Body of pancreas (tissue), 4 donors: Measurements from ENCODE around the gene TTC9B. TPM values are rescaled to one million over a fixed set of nuclear protein-coding genes. Genes with fewer than 3 reads are reported as not detected.

ENCODE experiments used
- ATAC-seq: fragments of 150-250 bp; one replicate; pipeline ENCODE4 v1.9.1; 2016
- DNase-seq, 4 donors: peaks; one replicate each; pipeline ENCODE4 v3.0.0-alpha.2; 2019
- H3K27ac ChIP-seq, 4 donors: fragments of 200-600 bp; sonication (generic); 1 replicate in 3 of 4; 2 replicates in 1 of 4; pipeline versions ENCODE4 v1.5.1 to v1.6.1; 2016 to 2019; ENCODE audit warnings: mild to moderate bottlenecking in 1 of 4, mixed read lengths in 1 of 4, moderate library complexity in 1 of 4
- H3K27me3 ChIP-seq, 2 donors: fragments of 200-600 bp; sonication (generic); one replicate each; pipeline ENCODE4 v1.6.0; 2016; ENCODE audit warnings: mild to moderate bottlenecking in 1 of 2
- H3K36me3 ChIP-seq, 2 donors: fragments of 200-600 bp; sonication (generic); replicated peaks in 1 of 2; 2 replicates each; pipeline ENCODE4 v1.5.1; 2016; ENCODE audit warnings: low read depth in 2 of 2; ENCODE audit not compliant: insufficient read depth in 1 of 2
- H3K4me1 ChIP-seq: fragments of 200-600 bp; sonication (generic); one replicate; pipeline ENCODE4 v1.6.0; 2016
- H3K4me3 ChIP-seq, 2 donors: fragments of 200-600 bp; sonication (generic); 1 replicate in 1 of 2; 2 replicates in 1 of 2; pipeline ENCODE4 v1.5.1; 2016 to 2019
- H3K9me3 ChIP-seq, 3 donors: fragments of 200-600 bp; sonication (generic); 1 replicate in 2 of 3; 2 replicates in 1 of 3; pipeline ENCODE4 v1.5.1; 2016
- CTCF ChIP-seq, 7 experiments: fragments of 450-650 bp in 4 of 7; fragments of 200-600 bp in 3 of 7; sonication (generic) in 3 of 7; IDR thresholded peaks; one replicate each; pipeline ENCODE4 v1.5.1; 2016 to 2019; ENCODE audit warnings: antibody characterized with exemption in 7 of 7
- POLR2A ChIP-seq, 3 donors: fragments of 450-650 bp; IDR thresholded peaks; one replicate each; pipeline ENCODE4 v1.6.1; 2016; ENCODE audit warnings: antibody characterized with exemption in 3 of 3, mild to moderate bottlenecking in 2 of 3
- WGBS, 2 donors: methylation state at CpG; one replicate each; pipeline ENCODE4 v1.1.5; 2017; 5-methylcytosine and 5-hydroxymethylcytosine counted together
- intact Hi-C: fragments of 100-400 bp; cut with DNase I; formaldehyde crosslinking; loops from one replicate; pipeline ENCODE4 v1.15.1; 2023
- total RNA-seq, 2 donors: library from RNA; depleted of rRNA; stranded (reverse); fragments of >200 nt; gene quantifications; one replicate each; pipeline ENCODE4 v1.1.0, GENCODE V29; 2016

TTC9B gene
- total RNA-seq, 2 donors from 2014 or later = not detected

- H3K9me3 ChIP-seq = no peaks in the 10 kb centered on the region
- 82 to 84% methylated on average over 5 of the region's 5 CpGs for WGBS, 2 donors
- H3K27ac ChIP-seq = no peak overlapping the region
- H3K4me1 ChIP-seq = peaks cover 25% of the 10 kb centered on the region
- no peaks in the 10 kb centered on the region for H3K36me3 ChIP-seq
- no peak for DNase-seq
- TF ChIP-seq POLR2A (IDR thresholded peaks at IDR 0.05) = no peak
- no peak for TF ChIP-seq CTCF (IDR thresholded peaks at IDR 0.05)
- H3K27me3 ChIP-seq = no peaks in the 10 kb centered on the region
- intact Hi-C loops = no loop called here
- no peak for ATAC-seq
- H3K4me3 ChIP-seq = no peak overlapping the region
Measured at GRCh38 chr19:40192758-40193586, 25.2 kb downstream of the TTC9B start.

- Histone ChIP-seq H3K27ac (no peak overlapping the region), H3K36me3 (no peaks in the 10 kb centered on the region), H3K4me1 (peaks cover 25% of the 10 kb centered on the region), H3K27me3 (no peaks in the 10 kb centered on the region), H3K9me3 (no peaks in the 10 kb centered on the region), H3K4me3 (peak overlapping the region; percentile 19 to 81)
- DNase-seq (peak; percentile 12 to 36 (median 28)), ATAC-seq (peak; percentile 19)
- TF ChIP-seq POLR2A (IDR thresholded peaks at IDR 0.05) = no peak
- TF ChIP-seq CTCF (IDR thresholded peaks at IDR 0.05) = no peak
- intact Hi-C loops = no loop called here
- 14 to 21% methylated on average over 15 to 42 of the region's 62 CpGs for WGBS, 2 donors
Measured at GRCh38 chr19:40191836-40192646, 26.1 kb downstream of the TTC9B start.

- no peaks in the 10 kb centered on the region for H3K27me3 ChIP-seq
- ATAC-seq (peak; percentile 93), DNase-seq (peak; percentile 68 to 75 (median 72))
- peak within 1 kb of the TSS; percentile 71 to 97 (median 88) for H3K27ac ChIP-seq
- intact Hi-C loops = no loop called here
- H3K4me3 ChIP-seq = peak within 1 kb of the TSS; percentile 81 to 95
- TF ChIP-seq POLR2A (IDR thresholded peaks at IDR 0.05) = peak in 2 of 3 donors; percentile 42 to 43
- TF ChIP-seq CTCF (IDR thresholded peaks at IDR 0.05) = no peak
- no peaks in the 10 kb centered on the region for H3K36me3 ChIP-seq
- no peaks in the 10 kb centered on the region for H3K9me3 ChIP-seq
- peaks cover 25% of the 10 kb centered on the region for H3K4me1 ChIP-seq
- 0% methylated on average over 7 to 99 of the region's 116 CpGs for WGBS, 2 donors
Measured at GRCh38 chr19:40190891-40191835, 27.0 kb downstream of the TTC9B start, which contains the start of gene MAP3K10. MAP3K10 (plus strand) TSS chr19:40191426; CDS start chr19:40192032, 606 bp downstream.

GRCh38 chr19:40184273-40184672, 33.9 kb downstream of the TTC9B start:
- 90 to 92% methylated on average over 1 of the region's 1 CpG for WGBS, 2 donors

More at GRCh38 chr19:40184273-40184672, 33.9 kb downstream of the TTC9B start:
- intact Hi-C loops = no loop called here
- Histone ChIP-seq H3K27ac (no peak overlapping the region), H3K27me3 (no peaks in the 10 kb centered on the region), H3K4me1 (no peaks in the 10 kb centered on the region), H3K4me3 (no peak overlapping the region), H3K36me3 (no peaks in the 10 kb centered on the region), H3K9me3 (no peaks in the 10 kb centered on the region)
- TF ChIP-seq POLR2A (IDR thresholded peaks at IDR 0.05) = no peak
- DNase-seq (no peak), ATAC-seq (no peak)
